GM19099 (cell line): ENCODE data around the gene AP2A1.

Experiments
- POLR2A ChIP-seq: IDR thresholded peaks from 3 replicates; pipeline ENCODE4 v1.6.1; 2011; ENCODE audit warnings: low read depth; ENCODE audit not compliant: insufficient read length; ENCODE audit errors: extremely low read depth

Gene AP2A1

GRCh38 chr19:49800771-49801170 lies 34.0 kb downstream of the AP2A1 start:
- no peak for TF ChIP-seq POLR2A

GRCh38 chr19:49801401-49801888 lies 34.6 kb downstream of the AP2A1 start:
- no peak for TF ChIP-seq POLR2A

- no peak for TF ChIP-seq POLR2A
Measured at GRCh38 chr19:49801966-49802661, 35.3 kb downstream of the AP2A1 start.

- no peak for TF ChIP-seq POLR2A
Measured at GRCh38 chr19:49802836-49803528, 36.2 kb downstream of the AP2A1 start.

GRCh38 chr19:49803529-49803856 lies 36.7 kb downstream of the AP2A1 start:
- TF ChIP-seq POLR2A = no peak

- no peak for TF ChIP-seq POLR2A
Measured at GRCh38 chr19:49805822-49806619, 39.2 kb downstream of the AP2A1 start.

GRCh38 chr19:49806620-49806959 lies 39.8 kb downstream of the AP2A1 start:
- TF ChIP-seq POLR2A = no peak

GRCh38 chr19:49807058-49807903 lies 40.5 kb downstream of the AP2A1 start:
- no peak for TF ChIP-seq POLR2A

- no peak for TF ChIP-seq POLR2A
Measured at GRCh38 chr19:49807904-49808675, 41.3 kb downstream of the AP2A1 start.

GRCh38 chr19:49808711-49809159 lies 41.9 kb downstream of the AP2A1 start:
- TF ChIP-seq POLR2A = no peak

- TF ChIP-seq POLR2A = no peak
Measured at GRCh38 chr19:49809160-49809940, 42.5 kb downstream of the AP2A1 start.

GRCh38 chr19:49809941-49810389 lies 43.2 kb downstream of the AP2A1 start:
- no peak for TF ChIP-seq POLR2A

- no peak for TF ChIP-seq POLR2A
Measured at GRCh38 chr19:49811328-49811727, 44.5 kb downstream of the AP2A1 start.
